ENCODE data around the gene MSLN. TPM values are rescaled to one million over a fixed set of nuclear protein-coding genes. Genes with fewer than 3 reads are reported as not detected.

The MSLN gene
- total RNA-seq, 4 donors from 2014 or later = 1.1 to 4.3 (median 4.0) TPM; not detected in 1

GRCh38 chr16:714558-715476, 45.7 kb upstream of the MSLN start, which contains the start of gene METRN:
Gene METRN (plus strand): TSS chr16:715118. CDS start chr16:715290, 172 bp downstream.
- DNase-seq (ENCODE audit: low spot score in 2 of 2) = peak; percentile 81 to 98
- TF ChIP-seq POLR2A (IDR thresholded peaks at IDR 0.05) (no peak), CTCF (IDR thresholded peaks at IDR 0.05) (no peak)
- intact Hi-C loops (cut with DNase I; ENCODE audit: low total_unique reads) = loop anchor here (5.0 to 10.0 kb wide), 2 partner anchors 67 to 380 kb away; partner anchors contain the start of gene C1QTNF8

GRCh38 chr16:715477-716199, 44.9 kb upstream of the MSLN start:
- WGBS, 2 donors = 2 to 8% methylated on average over 2 to 39 of the region's 74 CpGs
- peak overlapping the region; percentile 29 for H3K4me3 ChIP-seq (ENCODE audit: low read depth, poor library complexity, severe bottlenecking)
- intact Hi-C loops (cut with DNase I; ENCODE audit: low total_unique reads) = loop anchor here (10.0 kb wide), 1 partner anchor 379 kb away; the partner anchor contains the start of gene C1QTNF8
- no peak for DNase-seq (ENCODE audit: low spot score in 2 of 2)
- TF ChIP-seq CTCF (IDR thresholded peaks at IDR 0.05) (no peak), POLR2A (IDR thresholded peaks at IDR 0.05) (no peak)

More at GRCh38 chr16:714558-715476, 45.7 kb upstream of the MSLN start, which contains the start of gene METRN:
- 3 to 7% methylated on average over 18 to 49 of the region's 108 CpGs for WGBS, 2 donors
- peak within 1 kb of the TSS; percentile 29 for H3K4me3 ChIP-seq (ENCODE audit: low read depth, poor library complexity, severe bottlenecking)

GRCh38 chr16:716200-716568, 44.4 kb upstream of the MSLN start:
- WGBS, 2 donors = 14 to 27% methylated on average over 6 to 12 of the region's 12 CpGs
- DNase-seq (ENCODE audit: low spot score in 2 of 2) = no peak
- H3K4me3 ChIP-seq (ENCODE audit: low read depth, poor library complexity, severe bottlenecking) = no peak overlapping the region
- TF ChIP-seq CTCF (IDR thresholded peaks at IDR 0.05) = no peak
- no peak for TF ChIP-seq POLR2A (IDR thresholded peaks at IDR 0.05)
- intact Hi-C loops (cut with DNase I; ENCODE audit: low total_unique reads) = loop anchor here (10.0 kb wide), 1 partner anchor 379 kb away; the partner anchor contains the start of gene C1QTNF8

GRCh38 chr16:716768-717325, 43.7 kb upstream of the MSLN start:
- no peak for DNase-seq (ENCODE audit: low spot score in 2 of 2)
- intact Hi-C loops (cut with DNase I; ENCODE audit: low total_unique reads) = loop anchor here (10.0 kb wide), 1 partner anchor 378 kb away; the partner anchor contains the start of gene C1QTNF8
- no peak overlapping the region for H3K4me3 ChIP-seq (ENCODE audit: low read depth, poor library complexity, severe bottlenecking)
- WGBS, 2 donors = 77 to 83% methylated on average over 24 to 29 of the region's 29 CpGs
- no peak for TF ChIP-seq POLR2A (IDR thresholded peaks at IDR 0.05)
- no peak for TF ChIP-seq CTCF (IDR thresholded peaks at IDR 0.05)

GRCh38 chr16:717450-718245, 42.9 kb upstream of the MSLN start:
- intact Hi-C loops (cut with DNase I; ENCODE audit: low total_unique reads) = loop anchor here (10.0 kb wide), 1 partner anchor 377 kb away; the partner anchor contains the start of gene C1QTNF8
- no peak overlapping the region for H3K4me3 ChIP-seq (ENCODE audit: low read depth, poor library complexity, severe bottlenecking)
- 64 to 79% methylated on average over 29 to 32 of the region's 32 CpGs for WGBS, 2 donors
- no peak for DNase-seq (ENCODE audit: low spot score in 2 of 2)
- no peak for TF ChIP-seq CTCF (IDR thresholded peaks at IDR 0.05)

Data from lower leg skin (tissue), 4 donors.